ENCODE measurements around the gene KRT15. TPM values are rescaled to one million over a fixed set of nuclear protein-coding genes. Genes with fewer than 3 reads are reported as not detected.

The KRT15 gene
- total and polyA plus RNA-seq, 2 of the 4 experiments (the other 2 are of a cell fraction) = 2.9 to 5.3 TPM

GRCh38 chr17:41490000-41490990, 28.4 kb downstream of the KRT15 start:
- Histone ChIP-seq H3K23ac (ENCODE audit: low read depth, low read length) (no peak overlapping the region), H3K4me1 (ENCODE audit: control insufficient read depth, insufficient read depth, low read length) (peaks cover 15% of the 10 kb centered on the region), H3K18ac (ENCODE audit: low read depth, low read length) (no peak overlapping the region), H3K4ac (ENCODE audit: low read depth, low read length) (no peak overlapping the region), H3K79me1 (ENCODE audit: low read depth in 1 of 2, low read length in 2 of 2) (no peaks in the 10 kb centered on the region), H3K4me3 (ENCODE audit: insufficient read depth, low read depth, low read length) (no peak overlapping the region), H3K27ac (ENCODE audit: insufficient read depth, low read length) (no peak overlapping the region), H2BK120ac (ENCODE audit: low read depth, low read length) (no peak overlapping the region), H3K4me2 (ENCODE audit: low read depth, low read length) (no peak overlapping the region), H3K27me3 (ENCODE audit: control insufficient read depth, insufficient read depth, low read length) (no peaks in the 10 kb centered on the region), H3K9ac (ENCODE audit: low read depth, low read length) (no peak overlapping the region), H4K8ac (ENCODE audit: low read depth in 2 of 2, low read length in 2 of 2) (no peak overlapping the region), H4K5ac (ENCODE audit: low read depth, low read length) (no peak overlapping the region), H2AK5ac (ENCODE audit: low read depth, low read length) (0 out of 2 replicates have a peak overlapping the region, but pooled peaks have one; percentile 7), H2BK15ac (ENCODE audit: low read depth, low read length) (no peak overlapping the region), H3K9me1 (ENCODE audit: insufficient read depth, low read length) (peaks cover 12% of the 10 kb centered on the region), H2AFZ (replicated peaks; ENCODE audit: low read length, poor library complexity) (no peak overlapping the region), H4K91ac (ENCODE audit: insufficient read depth, low read depth, low read length) (peak overlapping the region; percentile 18; the same call in 1 of the 2 replicates), H2BK20ac (ENCODE audit: low read depth, low read length) (no peak overlapping the region), H3K56ac (ENCODE audit: extremely low read depth, insufficient read depth, low read length) (no peak overlapping the region), H3K36me3 (ENCODE audit: control insufficient read depth, insufficient read depth, low read length) (no peaks in the 10 kb centered on the region), H2BK5ac (ENCODE audit: low read depth, low read length, poor library complexity, severe bottlenecking) (no peak overlapping the region), H3K9me3 (ENCODE audit: control insufficient read depth, insufficient read depth, low read length) (no peaks in the 10 kb centered on the region), H3K14ac (replicated peaks; ENCODE audit: low read depth, low read length) (no peak overlapping the region), H2AK9ac (replicated peaks; ENCODE audit: low read depth, low read length, poor library complexity) (no peak overlapping the region), H4K20me1 (ENCODE audit: insufficient read depth, low read length) (no peaks in the 10 kb centered on the region)
- no CpG with 5 or more reads among the region's 10 CpGs for WGBS, 2 experiments (ENCODE audit: extremely low coverage in 2 of 2, insufficient read length in 1 of 2)
- POLR2A ChIA-PET (ENCODE audit: unreplicated experiment) = no interaction called here
- no peak for ATAC-seq (ENCODE audit: low read depth)
- DNase-seq = no peak
- BruUV-seq (replicated peaks) = no TSS peak
- intact Hi-C loops (cut with micrococcal nuclease) (no loop called here), in situ Hi-C loops (cut with MboI; ENCODE audit: low sequenced_read_pairs) (no loop called here), dilution Hi-C loops (cut with HindIII; ENCODE audit: low sequenced_read_pairs, unreplicated experiment) (no loop called here)
- CTCF ChIA-PET = no interaction called here
- TF ChIP-seq NFE2L2 (IDR thresholded peaks at IDR 0.05; ENCODE audit: low read depth, low read length) (no peak), RCOR1 (IDR thresholded peaks at IDR 0.05; ENCODE audit: insufficient replicate concordance, low read length) (no peak), BHLHE40 (IDR thresholded peaks at IDR 0.05; ENCODE audit: low read depth, low read length) (no peak), SMC3 (IDR thresholded peaks at IDR 0.05; ENCODE audit: low read depth, low read length) (no peak), MXI1 (IDR thresholded peaks at IDR 0.05; ENCODE audit: borderline replicate concordance, low read depth, low read length) (no peak), ELK1 (IDR thresholded peaks at IDR 0.05; ENCODE audit: borderline replicate concordance, low read depth, low read length) (no peak), USF2 (IDR thresholded peaks at IDR 0.05; ENCODE audit: low read depth, low read length) (no peak), CHD1 (IDR thresholded peaks at IDR 0.05; ENCODE audit: low read depth, low read length) (no peak), FOS (IDR thresholded peaks at IDR 0.05; ENCODE audit: low read depth, low read length) (no peak), CEBPB (IDR thresholded peaks at IDR 0.05; ENCODE audit: low read depth, low read length) (no peak), RFX5 (IDR thresholded peaks at IDR 0.05; ENCODE audit: low read depth, low read length) (no peak), MAFK (IDR thresholded peaks at IDR 0.05; ENCODE audit: low read depth, low read length) (no peak), RAD21 (IDR thresholded peaks at IDR 0.05; ENCODE audit: low read length) (no peak), CTCF (conservative IDR thresholded peaks at IDR 0.05; ENCODE audit: low read depth, low read length) (no peak), POLR2A (IDR thresholded peaks at IDR 0.05; ENCODE audit: low read depth, low read length) (no peak)
